CD1c-positive myeloid dendritic cell (primary cell): Measurements from ENCODE around the gene DLGAP4.

ENCODE experiments used
- DNase-seq: peaks from one replicate; pipeline ENCODE4 v3.0.0-alpha.2; 2016; ENCODE audit errors: extremely low spot score

DLGAP4 gene

DNA sequence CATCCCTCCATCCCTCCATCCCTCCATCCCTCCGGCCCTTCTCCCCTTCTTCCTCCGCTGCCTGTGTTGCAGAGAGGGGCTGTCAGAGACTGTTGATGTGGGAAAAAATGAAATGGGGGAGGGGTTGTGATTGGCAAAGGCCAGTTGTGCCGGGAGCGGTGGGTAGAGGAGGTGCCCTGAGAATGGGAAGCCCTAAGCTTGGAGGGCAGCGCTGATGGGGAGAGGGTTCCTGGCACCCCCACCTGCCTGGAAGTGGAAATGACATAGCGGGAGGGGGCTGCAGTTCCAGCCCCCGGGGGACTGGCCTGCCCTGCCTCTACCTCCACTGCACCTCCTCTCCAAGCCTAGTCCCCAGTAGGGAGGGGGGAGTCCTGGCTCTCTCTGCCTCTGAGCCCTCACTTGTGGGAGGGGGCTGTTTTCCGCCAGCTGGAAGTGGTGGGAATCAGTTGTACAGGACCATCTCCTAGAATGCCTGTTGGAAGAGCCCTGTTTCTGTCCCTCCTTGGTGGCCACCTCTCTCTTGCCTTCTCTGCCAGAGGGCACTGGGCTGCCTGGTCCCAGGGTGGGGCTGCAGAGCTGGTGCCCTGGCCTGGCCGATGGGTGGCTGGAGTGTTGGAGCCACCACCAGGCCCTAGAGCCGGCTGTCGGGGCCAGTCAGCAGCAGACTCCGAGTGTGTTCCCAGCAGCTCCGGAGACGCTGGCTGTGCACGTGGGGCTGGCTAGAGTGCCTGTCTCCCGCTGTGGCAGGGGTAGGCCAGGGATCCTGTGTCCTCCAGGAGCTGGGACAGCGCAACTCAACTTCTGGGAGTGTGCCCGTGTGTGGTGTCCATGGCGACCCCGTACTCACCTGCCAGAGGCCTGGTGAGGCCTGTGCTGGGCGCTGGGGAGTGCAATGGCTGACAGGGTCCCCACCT lies 1.5 kb downstream of the DLGAP4 start:
- DNase-seq, result no peak

DNA sequence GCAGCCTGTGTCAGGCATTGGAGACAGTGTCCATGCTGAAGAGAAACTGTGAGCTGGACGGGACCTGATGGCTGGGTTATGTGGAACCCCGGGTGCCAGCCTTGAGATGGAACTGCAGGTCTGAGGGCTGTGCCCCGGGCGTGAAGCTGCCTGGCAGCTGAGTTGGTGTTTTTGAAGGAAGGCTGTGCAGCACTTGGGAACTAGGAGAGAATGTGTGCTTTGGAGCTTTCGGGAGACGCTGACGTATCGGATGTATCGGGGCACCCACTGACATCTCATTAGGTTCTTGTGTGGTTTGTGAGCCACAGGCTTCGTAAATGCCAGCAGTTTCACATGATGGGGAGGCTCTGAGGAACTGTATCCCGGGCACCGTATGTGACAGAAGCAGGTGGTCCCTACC lies 2.2 kb downstream of the DLGAP4 start:
- DNase-seq, result no peak

DNA sequence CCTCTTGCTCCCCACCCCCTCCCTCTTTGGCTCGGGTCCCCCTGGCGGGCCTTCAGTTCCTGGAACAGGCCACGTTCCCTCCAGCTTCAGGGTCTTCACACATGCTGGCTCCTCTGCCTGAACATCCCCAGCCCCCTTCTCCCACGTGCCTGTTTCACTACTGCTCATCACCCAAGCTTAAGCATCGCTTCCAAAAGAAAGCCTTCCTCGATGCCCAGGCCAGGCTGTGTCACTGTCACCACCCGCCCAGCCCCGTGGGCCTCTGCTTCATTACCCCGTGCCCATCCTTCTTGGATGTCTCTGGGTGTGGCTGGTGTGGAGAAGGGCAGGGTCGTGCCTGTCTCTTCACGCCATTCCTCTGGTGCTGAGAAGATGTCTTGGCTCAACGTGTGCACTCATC lies 2.8 kb downstream of the DLGAP4 start:
- DNase-seq, result no peak

DNA sequence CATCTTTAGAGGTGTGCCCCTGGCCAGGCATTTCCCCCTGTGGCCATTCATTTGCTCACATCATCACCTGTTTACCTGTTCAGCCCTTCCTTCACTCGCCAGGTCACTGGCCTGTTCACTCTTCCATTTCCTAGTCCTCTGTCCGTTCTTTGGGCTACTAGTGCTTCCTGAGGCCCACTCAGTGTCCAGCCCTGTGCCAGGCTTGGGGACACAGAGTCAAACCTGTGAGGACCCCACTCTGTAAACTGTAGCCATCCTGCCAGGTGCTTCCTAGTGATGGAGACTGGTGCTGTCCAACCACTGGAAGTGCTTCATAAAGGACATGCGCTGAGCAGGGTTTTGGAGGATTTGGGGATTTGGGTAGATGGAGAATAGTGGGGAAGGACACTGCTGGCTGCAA lies 3.5 kb downstream of the DLGAP4 start:
- DNase-seq, result no peak

DNA sequence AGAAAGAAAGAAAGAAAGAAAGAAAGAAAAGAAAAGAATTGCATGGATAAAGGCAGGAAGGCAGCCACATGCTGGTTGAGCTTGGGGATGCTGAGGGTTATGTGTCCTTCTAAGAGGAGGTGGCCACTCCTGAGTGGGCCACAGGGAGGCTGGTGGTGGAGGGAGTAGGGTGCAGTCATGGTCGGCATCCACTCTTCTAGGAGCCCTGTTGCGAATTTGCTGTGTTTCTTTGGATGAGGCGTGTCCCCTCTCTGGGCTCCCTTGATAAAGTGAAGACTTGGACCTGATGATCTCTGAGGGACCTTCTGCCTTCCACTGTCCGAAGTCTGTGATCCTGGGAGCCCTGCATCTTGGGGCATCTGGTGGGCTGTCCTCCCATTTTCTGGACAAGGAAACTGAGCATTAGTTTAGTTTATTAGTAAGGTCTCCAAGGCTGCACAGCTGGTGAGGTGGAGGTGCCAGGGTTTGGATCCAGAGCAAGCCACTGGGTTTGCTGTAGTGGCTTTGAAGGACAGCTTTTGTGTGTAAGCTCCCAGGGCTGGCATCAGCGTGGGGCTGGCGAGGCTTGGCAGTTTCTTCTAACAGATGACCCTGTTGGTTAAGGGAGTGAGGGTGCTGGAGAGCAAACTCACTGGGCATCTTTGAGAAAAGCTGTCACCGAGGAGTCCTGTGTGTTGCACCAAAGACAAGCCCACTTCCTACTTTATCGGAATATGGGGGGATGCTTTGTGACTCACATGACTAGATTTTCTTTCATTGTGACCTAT lies 4.3 kb downstream of the DLGAP4 start:
- DNase-seq, result no peak

DNA sequence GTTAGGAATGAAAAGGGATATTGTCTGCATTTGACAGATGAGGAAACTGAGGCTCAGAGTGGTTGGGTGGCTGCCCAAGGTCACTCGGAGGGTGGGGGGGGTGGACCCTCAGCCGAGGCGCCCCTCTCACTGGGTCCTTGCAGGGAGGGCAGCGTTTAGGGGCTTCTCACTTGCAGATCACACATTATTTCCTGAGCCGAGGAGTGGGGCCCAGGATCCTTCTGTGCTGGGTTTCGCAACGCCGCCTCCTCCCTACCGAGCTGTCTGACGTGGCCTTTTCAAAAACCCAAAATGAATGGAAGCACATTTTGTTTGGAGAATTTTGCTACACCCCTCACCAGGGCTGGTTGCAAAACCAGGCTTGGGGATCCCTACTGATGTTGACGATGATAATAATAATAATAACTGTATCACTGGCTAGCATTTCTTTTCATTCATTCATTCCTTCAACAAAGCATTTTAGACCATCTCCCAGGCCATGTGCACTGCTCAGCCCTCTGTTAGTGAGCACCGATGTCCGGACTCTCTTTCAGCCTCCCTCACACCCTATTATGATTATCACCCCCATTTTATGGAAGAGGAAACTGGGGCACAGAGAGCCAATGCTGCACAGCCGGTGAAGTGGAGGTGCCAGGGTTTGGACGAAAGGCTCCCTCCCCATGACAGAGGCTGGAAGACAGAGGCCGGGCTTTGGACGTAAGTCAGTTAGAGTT lies 5.2 kb downstream of the DLGAP4 start:
- DNase-seq, result no peak

DNA sequence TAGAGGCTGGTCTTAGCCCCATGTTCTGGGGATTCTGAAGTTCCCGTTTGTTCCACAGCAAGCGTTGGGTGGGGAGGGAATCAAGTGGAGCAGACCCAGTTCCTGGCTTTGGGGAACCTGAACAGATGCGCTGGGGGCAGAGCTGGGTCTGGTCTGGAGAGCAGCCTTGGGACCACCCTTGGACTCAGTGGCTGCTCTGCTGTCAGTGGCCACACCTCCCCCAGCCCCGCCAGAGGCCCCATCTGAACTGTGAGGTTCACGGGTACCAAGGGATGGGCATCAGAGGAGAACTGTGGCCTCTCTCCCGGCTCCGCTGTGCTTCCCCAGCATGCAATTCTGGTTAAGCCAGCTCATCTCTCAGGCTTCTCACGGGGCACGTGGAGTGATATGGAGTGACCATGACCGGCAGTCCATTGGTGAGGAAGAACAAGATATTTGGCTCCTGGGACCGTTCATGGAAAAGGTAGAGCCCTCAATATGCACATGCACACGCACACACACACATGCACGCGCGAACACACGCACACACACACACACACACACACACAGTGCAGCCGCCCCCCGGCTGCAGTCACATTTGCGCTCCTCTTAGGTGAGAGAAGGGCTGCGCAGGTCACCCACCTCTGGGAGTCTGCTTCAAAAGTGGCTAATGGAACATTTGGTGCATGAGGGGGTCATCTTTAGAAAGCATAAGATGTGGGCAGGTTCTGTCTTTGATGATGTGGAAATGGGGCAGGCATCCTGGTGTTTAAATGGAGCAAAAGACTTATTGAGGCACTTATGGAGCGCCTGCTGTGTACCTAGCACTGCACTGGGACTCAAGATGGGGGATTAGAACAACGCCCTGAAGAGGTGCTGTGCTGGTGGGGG lies 6.0 kb downstream of the DLGAP4 start:
- DNase-seq, result no peak

DNA sequence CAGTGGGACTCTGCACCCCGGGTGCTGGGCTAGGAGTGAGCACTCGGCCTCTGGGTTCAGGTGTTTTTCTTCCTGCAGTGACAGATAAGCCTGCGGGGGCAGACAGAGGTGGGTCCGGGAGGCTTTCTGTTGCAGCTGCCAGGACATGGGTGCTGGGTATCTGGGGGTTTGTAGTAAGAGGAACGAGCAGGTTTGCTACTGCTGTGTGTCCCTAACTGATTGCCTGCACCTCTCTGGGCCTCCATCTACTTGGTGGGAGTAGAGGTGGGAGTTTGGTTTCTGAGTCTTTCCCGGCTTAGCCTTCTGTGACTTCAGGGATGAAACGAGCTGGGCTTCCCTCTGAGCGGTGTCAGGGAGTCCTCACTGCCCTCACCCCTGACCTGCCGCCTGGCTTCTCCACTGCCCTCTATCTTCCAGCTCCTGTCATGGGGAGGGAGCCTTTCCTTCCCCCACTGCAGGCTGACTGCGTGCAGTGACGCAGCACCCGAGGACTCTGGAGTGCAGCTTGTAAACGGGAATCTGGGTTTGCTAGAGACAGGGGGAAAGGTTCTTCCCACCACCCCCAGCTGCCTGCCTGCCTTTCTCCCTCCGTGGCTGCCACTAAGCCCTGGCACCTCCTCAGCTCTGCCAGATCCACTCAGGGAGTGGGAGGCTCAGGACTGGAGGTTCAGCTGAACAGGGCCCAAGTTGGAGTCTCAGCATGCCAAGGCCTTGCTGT lies 6.7 kb downstream of the DLGAP4 start:
- DNase-seq, result no peak

DNA sequence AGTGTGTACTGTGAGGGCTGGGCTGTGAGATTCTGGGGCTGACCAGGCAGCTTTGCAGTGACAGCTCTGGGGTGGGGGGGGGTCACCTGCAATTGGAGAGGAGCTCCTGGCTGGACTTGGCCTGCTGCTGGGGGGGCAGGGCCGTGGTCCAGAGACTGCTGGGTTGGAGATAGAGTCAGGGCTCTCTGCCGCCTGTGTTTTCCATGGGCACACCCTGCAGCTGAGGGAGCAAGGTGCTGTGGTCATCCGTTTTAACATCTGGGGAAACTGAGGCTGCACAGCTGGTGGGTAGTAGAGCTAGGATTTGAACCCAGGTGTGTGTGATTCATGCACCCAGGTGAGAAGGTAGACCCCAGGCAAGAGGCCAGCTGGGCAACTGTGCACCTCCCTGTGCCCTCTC lies 7.3 kb downstream of the DLGAP4 start:
- no peak for DNase-seq

DNA sequence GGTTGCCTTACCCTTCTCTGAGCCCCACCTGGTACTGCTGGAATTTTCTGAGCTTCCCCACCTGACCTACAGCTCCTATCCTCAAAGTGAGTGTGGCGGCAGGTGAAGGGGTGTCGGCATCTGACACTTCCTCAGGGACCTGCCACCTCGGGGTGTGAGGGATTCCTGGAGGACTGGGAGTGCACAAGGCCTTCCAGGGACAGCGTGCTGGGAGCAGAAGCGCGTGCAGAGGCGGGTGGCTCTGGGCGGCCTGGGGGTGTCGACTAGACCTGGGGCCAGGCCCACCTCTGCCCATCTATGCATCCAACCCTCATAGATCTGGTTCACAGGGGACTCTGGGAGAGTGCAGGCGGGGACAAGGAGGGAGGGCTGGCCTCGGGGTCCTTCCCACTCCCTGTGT lies 7.8 kb downstream of the DLGAP4 start:
- DNase-seq, result no peak

DNA sequence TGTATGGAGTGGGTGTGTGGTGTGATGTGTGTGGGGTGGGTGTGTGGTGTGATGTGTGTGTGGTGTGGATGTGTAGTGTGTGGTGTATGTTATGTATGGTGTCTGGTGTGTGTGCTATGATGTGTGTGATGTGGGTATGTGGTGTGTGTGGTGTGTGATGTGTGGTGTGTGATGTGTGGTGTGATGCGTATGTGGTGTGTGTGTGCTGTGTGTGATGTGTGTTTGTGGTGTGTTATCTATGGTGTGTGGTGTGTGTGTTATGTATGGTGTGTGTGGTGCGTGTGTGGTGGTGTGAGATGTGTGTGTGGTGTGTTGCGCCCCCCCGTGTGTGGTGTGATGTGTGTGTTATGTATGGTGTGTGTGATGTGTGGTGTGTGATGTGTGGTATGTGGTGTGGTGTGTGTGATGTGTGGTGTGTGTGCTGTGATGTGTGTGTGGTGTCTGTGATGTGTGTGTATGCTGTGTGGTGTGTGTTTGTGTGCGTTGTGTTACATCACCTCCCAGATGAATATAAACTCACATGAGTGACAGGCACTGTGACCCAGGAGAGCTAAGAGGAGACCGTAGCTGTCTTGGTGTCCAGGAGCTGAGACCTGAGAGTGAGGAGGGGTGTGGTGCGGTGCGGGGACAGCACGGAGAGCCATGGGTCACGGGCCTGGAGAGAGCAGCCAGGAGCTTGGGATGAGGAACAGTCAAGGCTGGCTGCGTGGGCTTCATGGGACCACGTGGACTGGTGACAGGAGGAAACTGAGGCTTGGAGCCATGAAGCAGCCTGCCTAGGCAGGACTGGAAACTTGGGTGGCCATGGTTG lies 8.8 kb downstream of the DLGAP4 start:
- no peak for DNase-seq

DNA sequence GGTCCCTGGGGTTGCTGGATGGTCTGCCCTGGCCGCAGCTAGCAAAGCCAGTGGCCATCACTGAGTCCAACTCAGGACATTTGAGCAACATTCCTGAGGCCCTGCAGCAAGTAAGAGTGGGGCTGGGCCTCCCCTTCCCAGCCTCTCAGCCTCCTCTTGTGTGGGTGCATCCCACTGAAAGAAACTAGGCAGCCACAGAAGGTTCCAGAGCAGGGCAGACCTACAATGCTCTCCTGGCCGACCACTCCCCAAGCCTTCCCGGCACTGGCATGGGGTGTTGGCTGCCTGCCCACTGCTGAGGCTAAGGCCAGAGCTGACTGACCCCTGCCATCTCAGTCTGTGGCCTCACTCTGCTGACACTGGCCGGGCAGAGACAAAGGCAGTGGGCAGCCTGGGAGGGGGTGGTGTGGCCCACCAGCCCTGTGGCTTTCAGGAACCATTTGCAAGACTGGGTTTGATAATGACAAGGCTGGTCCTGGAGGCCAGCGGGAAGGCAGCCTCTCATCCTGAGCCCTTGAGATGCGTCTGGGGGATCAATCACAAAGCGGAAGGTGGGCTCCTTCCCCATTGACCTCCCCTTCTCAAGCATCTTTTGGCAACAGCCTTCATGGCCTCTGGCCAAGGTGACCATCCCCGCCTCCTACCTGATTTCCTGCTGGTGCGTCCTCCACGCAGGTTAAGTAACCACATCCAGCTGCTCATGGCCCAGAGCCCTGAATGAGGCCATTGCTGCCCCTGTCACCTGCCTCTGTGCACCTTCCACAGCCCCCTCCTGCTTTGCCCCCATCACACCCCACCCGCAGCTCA lies 9.6 kb downstream of the DLGAP4 start:
- DNase-seq, result no peak

DNA sequence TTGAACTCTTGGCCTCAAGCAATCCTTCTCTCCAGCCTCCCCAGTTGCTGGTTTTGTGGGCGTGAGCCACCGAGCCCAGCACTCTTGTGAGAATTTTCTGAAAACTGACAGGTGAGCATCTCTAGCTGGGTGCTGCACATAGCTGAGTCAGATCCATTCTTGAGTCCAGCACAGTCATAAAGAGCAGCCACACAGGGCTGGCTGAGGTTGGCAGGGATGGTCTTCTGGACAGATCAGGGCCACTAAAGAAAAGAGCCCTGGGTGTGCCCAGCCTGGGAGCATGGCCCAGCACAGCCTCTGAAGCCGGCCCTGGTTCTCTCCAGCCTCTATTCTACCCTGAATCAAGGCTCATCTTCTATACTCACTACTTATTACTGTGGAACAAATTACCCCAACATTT lies 11.5 kb downstream of the DLGAP4 start:
- DNase-seq, result no peak

DNA sequence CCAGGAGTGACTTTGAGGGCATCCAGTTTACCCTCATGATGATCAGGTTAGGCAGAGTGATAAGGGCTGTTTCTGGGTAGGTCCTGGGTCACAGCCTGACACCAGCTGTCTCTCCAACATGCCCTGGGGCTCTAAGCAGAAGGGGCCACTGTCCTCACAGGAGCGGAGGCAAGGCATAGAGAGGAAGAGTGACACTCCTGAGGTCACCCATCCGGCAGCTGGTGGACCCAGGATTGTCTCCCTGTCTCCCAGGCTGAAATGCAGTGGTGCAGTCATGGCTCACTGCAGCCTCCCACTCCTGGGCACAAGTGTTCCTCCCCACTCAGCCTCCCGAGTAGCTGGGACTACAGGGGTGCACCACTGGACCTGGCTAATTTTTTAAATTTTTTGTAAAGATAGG lies 12.0 kb downstream of the DLGAP4 start:
- DNase-seq, result no peak

DNA sequence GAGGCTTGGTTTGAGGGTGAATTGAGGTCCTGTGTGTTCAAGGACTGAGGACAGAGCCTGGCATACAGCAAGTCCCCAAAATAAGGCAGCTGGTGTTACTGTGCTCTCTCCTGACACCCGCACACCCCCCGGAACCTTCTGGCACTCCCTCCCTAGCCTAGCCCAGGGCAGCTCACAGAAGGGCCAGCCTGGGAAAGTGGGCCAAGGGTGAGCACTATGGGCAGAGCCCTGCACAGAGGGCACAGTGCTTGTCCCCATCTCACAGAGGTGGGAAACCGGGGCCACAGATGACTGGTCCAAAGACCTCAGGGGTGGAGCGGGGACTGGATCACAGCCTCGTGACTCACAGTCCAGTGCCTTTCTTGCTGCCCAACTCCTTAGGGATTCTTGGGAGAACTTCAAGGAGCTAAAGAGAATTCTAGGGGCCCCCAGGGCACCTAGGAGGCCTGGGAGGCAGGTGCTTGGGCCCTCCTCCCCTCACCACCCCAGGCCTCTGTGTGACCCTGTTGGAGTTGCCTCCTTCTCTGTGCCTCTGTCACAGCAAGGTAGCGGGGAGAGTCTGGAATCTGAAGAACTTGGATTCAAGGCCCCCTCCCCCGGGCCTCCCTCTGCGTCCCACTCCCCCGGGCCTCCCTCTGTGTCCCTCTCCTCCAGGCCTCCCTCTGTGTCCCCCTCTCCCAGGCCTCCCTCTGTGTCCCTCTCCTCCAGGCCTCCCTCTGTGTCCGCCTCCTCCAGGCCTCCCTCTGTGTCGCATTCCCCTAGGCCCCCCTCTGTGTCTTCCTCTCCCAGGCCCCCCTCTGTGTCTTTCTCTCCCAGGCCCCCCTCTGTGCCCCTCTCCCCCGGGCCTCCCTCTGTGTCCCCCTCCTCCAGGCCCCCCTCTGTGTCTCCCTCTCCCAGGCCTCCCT lies 13.5 kb downstream of the DLGAP4 start:
- no peak for DNase-seq

DNA sequence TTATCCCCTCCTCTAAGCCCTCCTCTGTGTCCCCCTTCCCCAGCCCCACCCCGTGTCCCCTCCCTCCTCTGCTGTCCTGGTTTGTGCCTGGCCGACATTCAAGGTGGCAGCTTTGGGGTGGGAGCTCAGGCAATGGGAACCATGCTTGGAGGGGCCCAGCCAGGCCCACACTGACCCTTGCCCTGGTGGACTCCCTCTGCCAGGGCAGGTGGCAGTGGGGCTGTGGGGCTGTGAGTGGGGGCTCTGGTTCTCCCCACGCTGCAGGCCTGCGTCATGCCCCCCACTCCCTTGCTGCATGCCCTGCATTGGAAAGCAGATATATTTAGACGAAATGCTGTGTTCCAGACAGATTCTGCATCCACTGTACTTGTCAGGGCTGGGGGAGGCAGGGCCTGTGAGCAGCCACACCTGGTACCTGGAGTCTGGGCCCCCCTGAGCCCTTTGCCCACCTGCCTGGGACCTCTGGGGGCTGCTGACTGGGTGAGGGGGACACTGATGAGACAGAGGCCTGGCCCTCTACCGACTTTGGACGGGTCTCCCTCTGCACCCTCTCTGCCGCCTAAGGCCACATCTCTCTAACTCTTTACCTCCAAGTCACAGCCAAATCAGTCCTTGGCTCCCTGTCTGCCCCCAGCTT lies 14.2 kb downstream of the DLGAP4 start:
- no peak for DNase-seq

DNA sequence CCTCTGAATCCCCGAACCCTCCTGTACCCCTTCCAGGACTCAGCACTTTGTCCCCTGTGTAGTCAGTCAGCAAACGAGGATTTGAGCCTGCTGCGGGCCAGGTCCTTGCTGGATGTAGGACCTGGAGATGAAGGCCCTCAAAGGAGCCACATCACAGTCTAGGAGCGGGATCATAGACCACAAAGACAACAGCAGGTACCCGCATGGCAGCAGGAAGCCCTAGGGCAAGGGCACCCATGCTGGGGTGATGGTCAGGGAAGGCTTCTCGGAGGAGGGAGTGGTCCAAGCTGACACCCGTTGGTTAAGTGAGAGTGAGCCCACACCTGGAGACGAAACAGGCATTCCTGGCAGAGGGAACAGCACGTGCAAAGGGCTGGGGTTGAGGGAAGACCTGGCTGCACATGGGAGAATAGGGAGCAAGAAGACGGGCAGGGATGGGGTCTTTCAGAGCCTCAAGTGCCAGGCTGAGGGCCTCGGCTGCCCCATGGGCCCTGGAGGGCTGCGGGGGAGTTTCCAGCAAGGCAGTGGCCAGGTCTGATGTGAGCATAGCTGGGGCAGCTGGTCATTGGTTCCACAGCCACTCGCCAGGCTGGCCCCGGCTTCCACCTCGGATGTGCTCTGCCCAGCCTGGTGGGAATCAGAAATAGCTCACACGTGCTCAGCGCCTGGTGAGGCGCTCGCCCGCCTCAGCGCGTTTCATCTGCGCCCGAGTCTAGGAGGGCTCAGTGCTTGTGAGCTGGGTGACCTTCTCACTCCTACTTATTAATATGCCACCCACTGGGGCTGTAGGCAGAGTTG lies 15.0 kb downstream of the DLGAP4 start:
- no peak for DNase-seq
